KMS-11 (cell line): ENCODE data around the gene KCNJ10.

Experiments used
- H2AFZ ChIP-seq: fragments of 200-600 bp; sonication (generic); 2 replicates; pipeline ENCODE4 v1.6.1; 2016; ENCODE audit warnings: antibody characterized with exemption, mixed run types, low read depth
- H3K27ac ChIP-seq: fragments of 200-600 bp; sonication (generic); 2 replicates; pipeline ENCODE4 v1.6.1; 2016; ENCODE audit warnings: mild to moderate bottlenecking, mixed run types
- H3K27me3 ChIP-seq: fragments of 200-600 bp; sonication (generic); 2 replicates; pipeline ENCODE4 v1.6.1; 2017; ENCODE audit warnings: mild to moderate bottlenecking, low read depth, mixed run types, moderate library complexity; ENCODE audit not compliant: insufficient read depth
- H3K36me3 ChIP-seq: fragments of 200-600 bp; sonication (generic); 2 replicates; pipeline ENCODE4 v1.6.1; 2017; ENCODE audit warnings: mild to moderate bottlenecking, mixed run types; ENCODE audit not compliant: insufficient read depth
- H3K4me1 ChIP-seq: fragments of 200-600 bp; sonication (generic); 2 replicates; pipeline ENCODE4 v1.6.1; 2016; ENCODE audit warnings: mild to moderate bottlenecking, low read depth, mixed run types; ENCODE audit not compliant: poor library complexity, severe bottlenecking
- H3K4me2 ChIP-seq: fragments of 200-600 bp; sonication (generic); 2 replicates; pipeline ENCODE4 v1.7.0; 2016; ENCODE audit warnings: mild to moderate bottlenecking, mixed run types
- H3K4me3 ChIP-seq: fragments of 200-600 bp; sonication (generic); IDR thresholded peaks from 2 replicates; pipeline ENCODE4 v1.6.1; 2017; ENCODE audit warnings: low read depth, low read length, mixed read lengths; ENCODE audit not compliant: insufficient read depth
- H3K79me2 ChIP-seq: fragments of 200-600 bp; sonication (generic); 2 replicates; pipeline ENCODE4 v1.6.1; 2016; ENCODE audit warnings: low read depth, mixed run types; ENCODE audit not compliant: insufficient read depth
- H3K9ac ChIP-seq: fragments of 200-600 bp; sonication (generic); 2 replicates; pipeline ENCODE4 v1.6.1; 2016; ENCODE audit warnings: mild to moderate bottlenecking, mixed run types
- H4K20me1 ChIP-seq: fragments of 200-600 bp; sonication (generic); 2 replicates; pipeline ENCODE4 v1.6.1; 2016; ENCODE audit warnings: mild to moderate bottlenecking, mixed run types; ENCODE audit not compliant: insufficient read depth
- CTCF ChIP-seq: fragments of 200-600 bp; sonication (generic); conservative IDR thresholded peaks from 2 replicates; pipeline ENCODE4 v1.6.1; 2017; ENCODE audit warnings: low read depth, mild to moderate bottlenecking, antibody characterized with exemption, low read length, moderate library complexity, mixed read lengths

KCNJ10 gene

GRCh38 chr1:160024195-160024905, 45.6 kb downstream of the KCNJ10 start:
- no peak overlapping the region for H3K4me3 ChIP-seq
- no peak overlapping the region for H3K9ac ChIP-seq
- H3K4me2 ChIP-seq, result no peak overlapping the region
- TF ChIP-seq CTCF, result no peak
- H3K36me3 ChIP-seq, result no peaks in the 10 kb centered on the region
- H3K27ac ChIP-seq, result no peak overlapping the region
- H4K20me1 ChIP-seq, result 0 out of 2 replicates have a peak, but pooled peaks cover 3% of the 10 kb centered on the region
- peaks cover 17% of the 10 kb centered on the region for H3K4me1 ChIP-seq
- no peaks in the 10 kb centered on the region for H3K27me3 ChIP-seq
- no peak overlapping the region for H2AFZ ChIP-seq
- H3K79me2 ChIP-seq, result no peaks in the 10 kb centered on the region; the same call in 1 of the 2 replicates

- Histone ChIP-seq H3K36me3 (no peaks in the 10 kb centered on the region), H3K4me1 (no peaks in the 10 kb centered on the region), H4K20me1 (no peaks in the 10 kb centered on the region), H2AFZ (no peak overlapping the region), H3K27me3 (no peaks in the 10 kb centered on the region), H3K4me2 (no peak overlapping the region), H3K27ac (no peak overlapping the region), H3K4me3 (no peak overlapping the region), H3K9ac (no peak overlapping the region), H3K79me2 (no peaks in the 10 kb centered on the region)
- no peak for TF ChIP-seq CTCF
These were observed 47.3 kb downstream of the KCNJ10 start for GRCh38 chr1:160022330-160023310.

GRCh38 chr1:160021376-160022074, 48.4 kb downstream of the KCNJ10 start:
- no peak for TF ChIP-seq CTCF
- Histone ChIP-seq H3K27ac (no peak overlapping the region), H4K20me1 (no peaks in the 10 kb centered on the region), H3K27me3 (no peaks in the 10 kb centered on the region), H3K79me2 (no peaks in the 10 kb centered on the region), H3K4me3 (no peak overlapping the region), H3K36me3 (no peaks in the 10 kb centered on the region), H3K9ac (no peak overlapping the region), H3K4me1 (no peaks in the 10 kb centered on the region), H3K4me2 (no peak overlapping the region), H2AFZ (no peak overlapping the region)

- no peaks in the 10 kb centered on the region for H3K27me3 ChIP-seq
- no peak overlapping the region for H2AFZ ChIP-seq
- no peaks in the 10 kb centered on the region for H4K20me1 ChIP-seq
- H3K36me3 ChIP-seq, result no peaks in the 10 kb centered on the region
- no peak overlapping the region for H3K4me2 ChIP-seq
- no peaks in the 10 kb centered on the region for H3K79me2 ChIP-seq
- H3K9ac ChIP-seq, result no peak overlapping the region
- no peaks in the 10 kb centered on the region for H3K4me1 ChIP-seq
- no peak overlapping the region for H3K27ac ChIP-seq
- no peak for TF ChIP-seq CTCF
- no peak overlapping the region for H3K4me3 ChIP-seq
These were observed 49.8 kb downstream of the KCNJ10 start for GRCh38 chr1:160020196-160020595.
